ENCODE measurements around the gene LRP1B.

GRCh38 chr2:142136571-142136970 lies 5.8 kb upstream of the LRP1B start:
- TF ChIP-seq EZH2 (IDR thresholded peaks at IDR 0.05; ENCODE audit: borderline replicate concordance, low read length) (no peak), CTCF (conservative IDR thresholded peaks at IDR 0.05 in 1 of 2, IDR thresholded peaks at IDR 0.05 in 1 of 2; ENCODE audit: extremely low read depth in 1 of 2, insufficient read depth in 1 of 2, low read depth in 1 of 2, low read length in 2 of 2) (no peak)
